B cell (primary cell): Measurements from ENCODE around the gene BACE1-AS. TPM values are rescaled to one million over a fixed set of nuclear protein-coding genes. Genes with fewer than 3 reads are reported as not detected.

Experiments used
- ATAC-seq: fragments of 200-7000 bp; cut with Tn5 transposase; one replicate; pipeline ENCODE4 v1.10.0; 2021; ENCODE audit warnings: low read depth, mild to moderate bottlenecking, moderate number of reproducible peaks, moderate library complexity
- CTCF ChIA-PET: fragments of 350-600 bp; sonication (Branson Sonifier 250); formaldehyde crosslinking; loops from one replicate; lab custom pipeline; 2021; ENCODE audit warnings: antibody characterized with exemption, inconsistent platforms; lab: Charles Lee
- POLR2A ChIA-PET: fragments of 350-600 bp; sonication (Branson Sonifier 250); formaldehyde crosslinking; loops from one replicate; lab custom pipeline; 2021; ENCODE audit warnings: antibody characterized with exemption; lab: Charles Lee
- DNase-seq: peaks from one replicate; pipeline ENCODE4 v3.0.0; 2013
- H2AFZ ChIP-seq: 2 replicates; pipeline ENCODE4 v1.6.1; 2012; ENCODE audit warnings: mild to moderate bottlenecking, low read depth, low read length; ENCODE audit not compliant: insufficient read depth, poor library complexity, severe bottlenecking
- H3K27ac ChIP-seq, 2 donors: 1 replicate in 1 of 2; 2 replicates in 1 of 2; pipeline ENCODE4 v1.5.1; 2012 to 2013; ENCODE audit warnings: low read length in 2 of 2, mild to moderate bottlenecking in 2 of 2, moderate library complexity in 1 of 2
- H3K27me3 ChIP-seq, 4 experiments: fragments of 200-600 bp in 1 of 4; sonication (generic) in 1 of 4; replicated peaks in 1 of 4; 1 replicate in 2 of 4; 2 replicates in 2 of 4; pipeline versions ENCODE4 v1.6.1 to v1.7.0; 2013 to 2016; ENCODE audit warnings: low read length in 3 of 4, mild to moderate bottlenecking in 2 of 4, mixed read lengths in 1 of 4, moderate library complexity in 1 of 4; ENCODE audit not compliant: insufficient read depth in 4 of 4, control insufficient read depth in 3 of 4; ENCODE audit errors: control extremely low read depth in 1 of 4
- H3K36me3 ChIP-seq, 2 experiments: replicated peaks in 1 of 2; 1 replicate in 1 of 2; 2 replicates in 1 of 2; pipeline versions ENCODE4 v1.6.1 to v1.7.1; 2013; ENCODE audit warnings: low read length in 1 of 2; ENCODE audit not compliant: insufficient read depth in 2 of 2, control insufficient read depth in 1 of 2; ENCODE audit errors: control extremely low read depth in 1 of 2, extremely low read depth in 1 of 2
- H3K4me1 ChIP-seq, 2 donors: fragments of 200-600 bp in 1 of 2; sonication (generic) in 1 of 2; 1 replicate in 1 of 2; 2 replicates in 1 of 2; pipeline versions ENCODE4 v1.5.1 to v1.6.1; 2013 to 2017; ENCODE audit warnings: low read length in 2 of 2; ENCODE audit not compliant: control insufficient read depth in 2 of 2, insufficient read depth in 2 of 2
- H3K4me2 ChIP-seq: replicated peaks from 2 replicates; pipeline ENCODE3; 2012; ENCODE audit warnings: mild to moderate bottlenecking, low read depth, low read length; ENCODE audit not compliant: poor library complexity, severe bottlenecking
- H3K4me3 ChIP-seq, 5 experiments: fragments of 200-600 bp in 1 of 5; sonication (generic) in 1 of 5; 1 replicate in 3 of 5; 2 replicates in 2 of 5; pipeline versions ENCODE4 v1.5.1 to v1.7.0; 2011 to 2016; ENCODE audit warnings: low read length in 4 of 5, mild to moderate bottlenecking in 4 of 5, low read depth in 2 of 5, control low read depth in 1 of 5, moderate library complexity in 1 of 5; ENCODE audit not compliant: insufficient read depth in 1 of 5; ENCODE audit errors: control extremely low read depth in 1 of 5, extremely low read depth in 1 of 5
- H3K79me2 ChIP-seq: fragments of 200-600 bp; sonication (generic); one replicate; pipeline ENCODE4 v1.6.0; 2016; ENCODE audit warnings: low read length; ENCODE audit not compliant: control insufficient read depth, insufficient read depth
- H3K9ac ChIP-seq: fragments of 200-600 bp; sonication (generic); 2 replicates; pipeline ENCODE4 v1.6.1; 2017; ENCODE audit warnings: mild to moderate bottlenecking, low read length, moderate library complexity
- H3K9me3 ChIP-seq, 3 donors: one replicate each; pipeline versions ENCODE4 v1.6.1 to v1.7.1; 2013; ENCODE audit warnings: low read length in 2 of 3; ENCODE audit not compliant: control insufficient read depth in 2 of 3, insufficient read depth in 1 of 3; ENCODE audit errors: control extremely low read depth in 1 of 3
- H4K20me1 ChIP-seq: 2 replicates; pipeline ENCODE4 v1.6.0; 2012; ENCODE audit warnings: mild to moderate bottlenecking, low read length; ENCODE audit not compliant: insufficient read depth, control insufficient read depth, poor library complexity, severe bottlenecking
- H3K27ac Mint-ChIP-seq: one replicate; pipeline ENCODE4 v1.8.0; 2021; ENCODE audit warnings: mixed read lengths
- H3K27me3 Mint-ChIP-seq: one replicate; pipeline ENCODE4 v1.8.0; 2021; ENCODE audit warnings: mixed read lengths
- H3K4me1 Mint-ChIP-seq: one replicate; pipeline ENCODE4 v1.8.0; 2021; ENCODE audit warnings: mixed read lengths
- H3K4me3 Mint-ChIP-seq: one replicate; pipeline ENCODE4 v1.8.0; 2021; ENCODE audit warnings: mixed read lengths
- H3K9me3 Mint-ChIP-seq: one replicate; pipeline ENCODE4 v1.8.0; 2022; ENCODE audit warnings: mixed read lengths; ENCODE audit not compliant: insufficient read depth
- EZH2 ChIP-seq: IDR thresholded peaks from 2 replicates; pipeline ENCODE4 v1.6.1; 2012; ENCODE audit warnings: borderline replicate concordance, low read depth, mild to moderate bottlenecking, moderate library complexity, low read length; ENCODE audit not compliant: insufficient read depth, poor library complexity, severe bottlenecking
- WGBS: methylation state at CpG from one replicate; pipeline ENCODE4 v1.1.5; 2013; ENCODE audit warnings: missing lambda C conversion rate; ENCODE audit not compliant: insufficient coverage; 5-methylcytosine and 5-hydroxymethylcytosine counted together
- intact Hi-C: fragments of 100-400 bp; cut with micrococcal nuclease; formaldehyde crosslinking; loops from one replicate; pipeline ENCODE4 v1.10.0; 2022
- polyA plus RNA-seq: library from polyadenylated mRNA; depleted of rRNA; stranded (reverse); fragments of >200 nt; gene quantifications from 2 replicates; pipeline ENCODE4 v1.2.3, GENCODE V29; 2012
- total RNA-seq, 2 donors: library from RNA; stranded (reverse); fragments of 120-200 nt in 1 of 2; gene quantifications; 1 replicate in 1 of 2; 2 replicates in 1 of 2; pipeline versions ENCODE4 v1.2.3 to v1.2.4, GENCODE V29; 2013 to 2022
- TF ChIP-seq, protein P1 (sequence below): fragments of 200-600 bp; IDR thresholded peaks from one replicate; pipeline ENCODE4 v1.8.0; 2022; ENCODE audit warnings: antibody characterized with exemption, mild to moderate bottlenecking

BACE1-AS gene
- total and polyA plus RNA-seq, 2 donors (not counting 1 experiment from before 2014, with no cell fraction given), result 3.5 to 11.2 TPM

DNA sequence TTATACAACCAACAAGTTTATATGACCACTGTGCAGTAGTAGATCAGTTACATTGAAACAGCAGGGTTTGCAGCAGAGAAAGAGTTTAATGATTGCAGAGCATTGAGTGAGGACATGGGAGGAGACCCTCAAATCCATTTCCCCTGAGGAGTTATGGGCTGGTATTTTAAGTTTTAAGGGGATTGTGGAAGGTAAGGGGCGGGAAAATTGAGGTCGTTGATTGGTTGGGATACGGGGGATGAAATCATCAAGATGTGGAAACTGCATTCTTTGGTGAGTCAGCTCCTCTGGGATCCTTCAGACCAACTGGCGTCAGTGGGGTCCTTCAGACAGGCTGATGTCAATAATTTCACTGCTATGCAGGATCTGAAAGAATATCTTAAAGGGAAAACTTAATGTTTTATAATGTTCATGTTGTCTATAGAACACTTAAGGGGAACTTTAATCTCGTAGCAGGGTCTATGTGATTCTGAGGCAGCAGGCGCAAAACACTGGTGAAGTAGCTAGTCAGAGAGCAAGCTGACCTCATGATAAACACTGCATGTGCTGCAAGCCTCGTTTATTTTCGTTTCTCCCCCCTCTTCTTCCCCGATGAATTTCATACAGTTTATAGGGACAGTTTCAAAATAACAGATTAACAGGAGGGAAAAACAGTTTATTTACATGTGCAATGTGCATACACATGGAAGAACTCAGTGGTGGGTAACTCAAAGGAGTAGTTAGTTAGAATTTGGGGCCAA, 17.4 kb upstream of the BACE1-AS start:
- Histone ChIP-seq H3K4me1 (no peaks in the 10 kb centered on the region), H4K20me1 (no peaks in the 10 kb centered on the region), H3K27me3 (no peaks in the 10 kb centered on the region), H3K9me3 (no peaks in the 10 kb centered on the region), H3K79me2 (no peaks in the 10 kb centered on the region), H3K36me3 (peaks cover 0 to 17% of the 10 kb centered on the region in 2 experiments), H3K4me3 (no peak overlapping the region), H2AFZ (no peak overlapping the region), H3K27ac (no peak overlapping the region), H3K4me2 (no peak overlapping the region), H3K9ac (no peak overlapping the region)
- intact Hi-C loops, result no loop called here
- POLR2A ChIA-PET, result no interaction called here
- Mint-ChIP-seq H3K27ac (no peak overlapping the region), H3K27me3 (no peaks in the 10 kb centered on the region), H3K9me3 (no peaks in the 10 kb centered on the region), H3K4me3 (no peak overlapping the region), H3K4me1 (peaks cover 3% of the 10 kb centered on the region)
- CTCF ChIA-PET, result no interaction called here
- 97% methylated on average over 6 of the region's 9 CpGs for WGBS
- no peak for DNase-seq
- no peak for ATAC-seq
- TF ChIP-seq, protein P1, sequence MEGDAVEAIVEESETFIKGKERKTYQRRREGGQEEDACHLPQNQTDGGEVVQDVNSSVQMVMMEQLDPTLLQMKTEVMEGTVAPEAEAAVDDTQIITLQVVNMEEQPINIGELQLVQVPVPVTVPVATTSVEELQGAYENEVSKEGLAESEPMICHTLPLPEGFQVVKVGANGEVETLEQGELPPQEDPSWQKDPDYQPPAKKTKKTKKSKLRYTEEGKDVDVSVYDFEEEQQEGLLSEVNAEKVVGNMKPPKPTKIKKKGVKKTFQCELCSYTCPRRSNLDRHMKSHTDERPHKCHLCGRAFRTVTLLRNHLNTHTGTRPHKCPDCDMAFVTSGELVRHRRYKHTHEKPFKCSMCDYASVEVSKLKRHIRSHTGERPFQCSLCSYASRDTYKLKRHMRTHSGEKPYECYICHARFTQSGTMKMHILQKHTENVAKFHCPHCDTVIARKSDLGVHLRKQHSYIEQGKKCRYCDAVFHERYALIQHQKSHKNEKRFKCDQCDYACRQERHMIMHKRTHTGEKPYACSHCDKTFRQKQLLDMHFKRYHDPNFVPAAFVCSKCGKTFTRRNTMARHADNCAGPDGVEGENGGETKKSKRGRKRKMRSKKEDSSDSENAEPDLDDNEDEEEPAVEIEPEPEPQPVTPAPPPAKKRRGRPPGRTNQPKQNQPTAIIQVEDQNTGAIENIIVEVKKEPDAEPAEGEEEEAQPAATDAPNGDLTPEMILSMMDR, result no peak
- TF ChIP-seq EZH2, result no peak

DNA sequence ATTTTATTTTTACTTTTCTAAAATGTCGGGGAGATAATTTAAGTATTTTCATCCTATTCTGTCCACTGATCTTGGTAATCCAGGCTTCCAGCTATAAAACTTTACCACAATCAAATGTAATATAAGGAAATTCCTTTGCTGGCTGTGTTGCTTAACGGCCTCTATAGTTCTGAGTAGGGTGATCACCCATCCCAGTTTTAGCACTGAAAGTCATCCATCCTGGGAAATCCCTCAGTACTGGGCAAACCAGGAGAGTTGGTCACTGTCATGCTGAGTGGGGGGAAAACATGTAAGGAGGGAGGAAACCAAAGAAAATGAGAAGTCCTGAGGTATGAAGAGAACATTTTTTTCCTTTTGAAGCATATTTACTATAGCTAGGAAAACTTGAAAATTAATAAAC, 12.8 kb upstream of the BACE1-AS start:
- Histone ChIP-seq H3K9ac (no peak overlapping the region), H3K4me3 (no peak overlapping the region), H3K4me2 (no peak overlapping the region), H3K27ac (no peak overlapping the region), H3K27me3 (no peaks in the 10 kb centered on the region), H3K9me3 (no peaks in the 10 kb centered on the region), H2AFZ (no peak overlapping the region), H3K36me3 (peaks cover 0 to 32% of the 10 kb centered on the region in 2 experiments), H3K4me1 (no peaks in the 10 kb centered on the region), H3K79me2 (no peaks in the 10 kb centered on the region), H4K20me1 (no peaks in the 10 kb centered on the region)
- no CpG with 5 or more reads among the region's 2 CpGs for WGBS
- TF ChIP-seq, protein P1, result no peak
- no peak for TF ChIP-seq EZH2
- intact Hi-C loops, result no loop called here
- no peak overlapping the region for H3K27ac Mint-ChIP-seq
- POLR2A ChIA-PET, result no interaction called here
- CTCF ChIA-PET, result interaction anchor here (0.5 kb wide), 1 partner anchor 24 kb away, joined by 3 read pairs; no protein-coding TSS in a partner anchor
- no peak for DNase-seq
- peaks cover 3% of the 10 kb centered on the region for H3K4me1 Mint-ChIP-seq
- no peaks in the 10 kb centered on the region for H3K9me3 Mint-ChIP-seq
- no peaks in the 10 kb centered on the region for H3K27me3 Mint-ChIP-seq
- no peak for ATAC-seq
- no peak overlapping the region for H3K4me3 Mint-ChIP-seq
